Ureter (tissue), 1 donor: Measurements from ENCODE around the gene PCK2. TPM values are rescaled to one million over a fixed set of nuclear protein-coding genes. Genes with fewer than 3 reads are reported as not detected.
"Not testable (repeated sequence)": the region's sequence is repeated elsewhere in the genome, so short reads cannot be mapped to it uniquely, and the experiment has no call there.

Experiments
- DNase-seq: peaks from one replicate; pipeline ENCODE4 v3.0.0-alpha.2; 2020; ENCODE audit warnings: low spot score
- total RNA-seq: library from RNA; stranded (reverse); gene quantifications from one replicate; pipeline ENCODE4 v1.2.4, GENCODE V29; 2023
- donor health status: DM: yes; HTN: yes; CAD: no.

PCK2 gene
- 116 TPM for total RNA-seq

DNA sequence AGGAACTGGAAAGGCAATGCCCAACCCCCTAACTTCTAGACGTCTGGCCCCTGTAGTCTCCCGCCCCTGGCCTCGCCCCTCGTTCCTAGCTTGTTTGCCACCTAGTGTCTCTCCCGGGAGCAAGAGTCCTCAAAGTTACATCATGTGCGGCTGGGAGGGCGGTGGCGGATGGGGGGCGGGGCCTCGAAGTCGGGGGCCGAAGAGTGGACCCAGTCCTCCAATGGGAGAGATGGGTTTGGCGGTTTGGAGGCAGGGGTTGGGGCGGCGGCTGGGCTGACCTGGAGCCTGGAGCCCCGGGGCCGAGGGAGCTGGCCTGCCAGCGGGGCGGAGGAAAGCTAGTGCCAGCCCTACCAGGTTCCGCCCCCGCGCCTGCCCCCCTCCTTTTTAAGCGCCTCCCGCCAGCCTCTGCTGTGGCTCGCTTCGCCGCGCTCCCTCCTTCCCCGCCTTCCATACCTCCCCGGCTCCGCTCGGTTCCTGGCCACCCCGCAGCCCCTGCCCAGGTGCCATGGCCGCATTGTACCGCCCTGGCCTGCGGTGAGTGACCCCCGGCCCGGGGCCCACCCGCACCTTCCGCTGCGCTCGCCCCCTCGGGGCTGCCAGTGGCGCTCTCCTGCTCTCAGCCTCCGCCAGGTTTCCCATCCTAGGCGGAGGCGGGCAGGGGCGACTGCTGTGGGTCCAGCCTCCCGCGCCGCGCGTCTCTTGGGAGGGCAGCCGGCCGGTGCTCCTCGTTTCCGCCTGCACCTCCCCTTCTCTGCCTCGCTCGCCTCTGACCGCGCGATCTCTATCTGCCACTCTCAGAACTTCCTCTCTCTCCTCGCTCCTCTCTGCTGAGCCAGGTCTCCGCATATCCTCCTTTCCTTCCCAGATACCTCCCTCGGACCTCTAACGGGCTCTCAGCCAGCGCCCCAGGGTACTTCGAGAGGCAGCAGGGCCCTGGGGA is at the start of gene PCK2:
PCK2 (plus strand) TSS at position 411 of the 940 bp plus-strand sequence; CDS start at position 506, 95 bp downstream.
- DNase-seq: peak; percentile 95

DNA sequence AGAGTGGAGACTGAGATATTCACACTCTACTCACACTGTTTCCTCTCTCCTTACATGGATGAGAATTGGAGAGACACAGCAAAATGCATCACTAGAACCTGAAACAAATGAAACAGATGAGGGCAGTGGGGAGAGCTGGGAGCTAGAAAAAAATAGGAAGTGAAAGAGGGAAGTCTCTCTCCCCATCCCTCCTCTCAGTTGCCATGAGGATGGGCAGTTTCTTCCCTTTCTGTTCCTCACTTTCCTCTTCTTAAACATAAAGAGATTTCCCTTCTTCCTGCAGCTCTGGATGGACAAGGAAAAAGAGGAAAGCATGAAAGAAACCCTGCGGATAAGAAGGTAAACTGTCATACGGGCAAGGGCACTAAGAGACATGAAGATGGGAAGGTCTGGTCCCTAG is 45.1 kb upstream of the PCK2 start:
- not testable (repeated sequence) for DNase-seq

DNA sequence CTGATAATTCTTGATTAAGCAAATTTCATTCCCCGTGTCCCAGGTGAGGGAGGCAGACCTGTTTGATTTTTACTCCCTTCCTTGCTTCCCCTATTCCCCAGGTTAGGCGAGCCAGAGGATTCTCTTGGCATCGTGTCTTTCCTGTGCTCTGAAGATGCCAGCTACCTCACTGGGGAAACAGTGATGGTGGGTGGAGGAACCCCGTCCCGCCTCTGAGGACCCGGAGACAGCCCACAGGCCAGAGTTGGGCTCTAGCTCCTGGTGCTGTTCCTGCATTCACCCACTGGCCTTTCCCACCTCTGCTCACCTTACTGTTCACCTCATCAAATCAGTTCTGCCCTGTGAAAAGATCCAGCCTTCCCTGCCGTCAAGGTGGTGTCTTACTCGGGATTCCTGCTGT is 43.4 kb upstream of the PCK2 start:
- DNase-seq: peak; percentile 32

- DNase-seq: peak; percentile 48
These were observed 42.8 kb upstream of the PCK2 start for GRCh38 chr14:24051176-24051788.

GRCh38 chr14:24051789-24052655 is 42.1 kb upstream of the PCK2 start, which contains the start of gene CARMIL3:
TSS of gene CARMIL3 (plus strand) at chr14:24052009. CDS start at chr14:24052154, 145 bp downstream.
- DNase-seq: peak; percentile 60

GRCh38 chr14:24052656-24053547 is 41.2 kb upstream of the PCK2 start:
- peak; percentile 40 for DNase-seq

DNA sequence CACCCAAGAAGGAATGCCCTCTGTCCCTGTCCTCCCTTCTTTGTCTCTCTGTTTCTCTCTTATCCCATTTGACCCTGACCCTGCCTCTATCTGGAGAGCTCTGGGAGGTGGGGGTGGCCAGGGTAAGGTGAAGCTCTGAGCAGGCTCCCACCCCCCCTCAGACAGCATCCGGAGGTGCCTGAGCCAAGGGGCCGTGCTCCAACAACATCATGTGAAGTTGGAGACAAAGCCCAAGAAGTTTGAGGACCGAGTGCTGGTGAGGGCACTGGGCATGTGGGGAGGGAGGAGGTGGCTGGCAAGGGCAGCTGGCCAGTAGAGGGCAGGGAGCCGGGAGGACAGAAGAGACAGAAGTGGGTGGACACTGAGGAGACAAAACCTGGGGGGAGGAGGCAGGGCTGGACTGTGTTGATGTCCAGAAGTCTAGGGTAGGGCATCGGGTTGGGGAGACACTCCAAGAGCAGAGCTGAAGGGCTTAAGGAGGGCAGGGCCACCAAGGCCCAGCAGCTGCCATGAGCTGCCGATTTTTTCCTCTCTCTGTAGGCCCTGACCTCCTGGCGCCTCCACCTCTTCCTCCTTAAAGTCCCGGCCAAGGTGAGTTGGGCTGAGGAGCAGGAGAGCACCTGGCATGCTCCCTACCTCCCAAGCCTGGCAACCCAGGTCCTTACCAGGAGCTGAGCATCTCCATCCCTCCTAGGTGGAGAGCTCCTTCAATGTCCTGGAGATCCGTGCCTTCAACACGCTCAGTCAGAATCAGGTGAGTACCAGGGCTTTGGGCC is 40.4 kb upstream of the PCK2 start:
- peak; percentile 41 for DNase-seq

- DNase-seq: no peak
These were observed 39.8 kb upstream of the PCK2 start for GRCh38 chr14:24054324-24054641.

DNA sequence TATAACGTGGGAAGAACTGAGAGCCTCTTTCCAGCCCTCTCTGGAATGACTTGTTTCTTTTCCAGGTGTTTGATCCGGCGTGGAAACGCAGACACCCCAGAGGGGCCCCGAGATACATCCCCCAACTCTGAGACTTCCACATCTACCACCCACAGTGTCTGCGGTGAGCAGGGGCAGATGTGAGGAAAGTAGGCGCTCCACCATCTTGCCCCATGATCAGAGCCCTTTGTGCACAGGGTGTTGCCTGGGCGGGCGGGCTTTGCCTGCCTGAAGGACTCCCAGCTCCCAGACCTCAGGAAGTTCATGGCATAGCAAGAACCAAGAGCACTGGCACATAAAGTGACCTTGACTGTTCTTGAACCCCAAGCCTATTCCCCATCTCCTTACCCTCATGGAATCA is 39.5 kb upstream of the PCK2 start:
- no peak for DNase-seq

- DNase-seq: no peak
These were observed 37.9 kb upstream of the PCK2 start for GRCh38 chr14:24055971-24056799.

DNA sequence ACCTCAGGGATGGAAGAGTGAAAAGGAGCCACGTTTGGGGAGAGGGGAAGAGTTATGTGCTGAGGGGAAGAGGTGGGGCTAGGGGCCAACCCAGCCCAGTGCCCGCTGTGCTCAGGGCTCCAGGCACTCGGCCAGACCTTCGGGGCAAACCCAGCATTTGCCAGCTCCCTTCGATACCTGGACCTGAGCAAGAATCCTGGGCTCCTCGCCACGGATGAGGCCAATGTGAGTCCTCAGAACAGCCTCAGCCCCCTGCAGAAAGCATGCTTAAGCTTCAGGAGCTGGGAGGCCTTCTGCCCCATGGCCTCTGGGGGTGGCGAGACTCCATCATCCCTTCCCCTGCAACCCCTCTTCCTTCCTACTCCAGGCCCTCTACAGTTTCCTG is 37.3 kb upstream of the PCK2 start:
- DNase-seq: no peak

DNA sequence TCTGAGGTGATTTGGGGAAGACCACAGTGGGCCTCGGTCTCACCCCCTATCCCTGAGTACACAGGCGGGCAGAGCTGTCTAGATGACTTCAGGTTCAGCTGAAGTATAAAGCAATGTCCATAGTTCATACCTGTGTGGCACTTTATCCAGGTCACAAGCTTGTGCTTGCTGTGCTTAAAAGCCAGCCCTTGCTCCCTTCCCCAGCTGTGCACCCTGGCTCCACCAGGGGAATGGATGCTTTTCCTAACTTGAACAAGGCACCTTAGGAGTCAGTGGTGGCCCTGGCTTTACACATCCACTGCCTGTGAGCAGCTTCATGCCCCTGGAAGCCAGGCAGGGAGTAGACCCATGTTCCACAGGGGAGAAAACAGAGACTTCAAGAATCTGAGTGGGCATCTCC is 36.8 kb upstream of the PCK2 start:
- DNase-seq: no peak

- no peak for DNase-seq
These were observed 36.2 kb upstream of the PCK2 start for GRCh38 chr14:24057867-24058259.

- peak; percentile 81 for DNase-seq
These were observed 35.7 kb upstream of the PCK2 start for GRCh38 chr14:24058260-24058950.

GRCh38 chr14:24058951-24059475 is 35.1 kb upstream of the PCK2 start:
- DNase-seq: no peak

DNA sequence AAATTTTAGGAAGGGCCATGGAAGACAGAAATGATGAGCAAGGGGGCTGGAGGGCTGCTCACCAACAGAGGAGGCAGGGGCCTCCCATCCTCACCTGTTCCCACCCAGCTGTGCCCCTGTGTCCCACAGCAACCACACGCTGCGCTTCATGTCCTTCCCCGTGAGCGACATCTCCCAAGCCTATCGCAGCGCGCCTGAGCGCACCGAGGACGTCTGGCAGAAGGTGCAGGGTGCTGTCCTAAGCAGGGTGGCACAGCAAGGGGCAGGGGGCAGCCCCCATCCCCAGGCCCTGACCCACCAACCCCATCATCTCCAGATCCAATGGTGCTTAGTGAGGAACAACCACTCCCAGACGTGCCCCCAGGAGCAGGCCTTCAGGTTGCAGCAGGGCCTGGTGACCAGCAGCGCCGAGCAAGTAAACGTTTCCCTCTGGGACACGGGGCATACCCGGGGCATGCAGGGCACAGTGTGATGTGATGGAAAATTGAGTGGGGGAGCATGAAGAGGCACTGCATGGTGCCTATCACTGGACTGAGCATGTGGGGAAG is 34.2 kb upstream of the PCK2 start:
- no peak for DNase-seq

- no peak for DNase-seq
These were observed 33.7 kb upstream of the PCK2 start for GRCh38 chr14:24060443-24060842.
